ENCODE measurements around the gene RORC. TPM values are rescaled to one million over a fixed set of nuclear protein-coding genes. Genes with fewer than 3 reads are reported as not detected.

The RORC gene
- total RNA-seq, 1 experiment from 2014 or later, result 0.44 TPM

- no peak overlapping the region for H3K4me3 Mint-ChIP-seq
- no peak for DNase-seq (ENCODE audit: low spot score)
- peaks cover 3% of the 10 kb centered on the region for H3K27me3 Mint-ChIP-seq (ENCODE audit: low read depth)
- CTCF ChIA-PET, result interaction anchor here (0.8 to 1.2 kb wide), 3 partner anchors 10 to 82 kb away, joined by 3 to 4 read pairs (median 3); no protein-coding TSS in a partner anchor
- ATAC-seq, result peak; percentile 85
- H3K9me3 Mint-ChIP-seq, result no peaks in the 10 kb centered on the region
- POLR2A ChIA-PET, result interaction anchor here (0.6 to 0.9 kb wide), 2 partner anchors 31 to 41 kb away, joined by 3 to 7 read pairs; no protein-coding TSS in a partner anchor
- H3K27ac Mint-ChIP-seq, result peak overlapping the region; percentile 76; the same call in 1 of the 2 replicates
- TF ChIP-seq CTCF (IDR thresholded peaks at IDR 0.05), result no peak
- TF ChIP-seq FOXP4 (CRISPR knock-in tag; IDR thresholded peaks at IDR 0.05), result no peak
- no peak for TF ChIP-seq ZNF121 (CRISPR knock-in tag; IDR thresholded peaks at IDR 0.05)
- no peak for TF ChIP-seq ATF2 (CRISPR knock-in tag; IDR thresholded peaks at IDR 0.05; ENCODE audit: borderline replicate concordance, low read depth)
- TF ChIP-seq CBFB (CRISPR knock-in tag; IDR thresholded peaks at IDR 0.05; ENCODE audit: low read depth), result no peak
- TF ChIP-seq PRRX2 (CRISPR knock-in tag; IDR thresholded peaks at IDR 0.05), result no peak
- peak; percentile 56; the same call in 1 of the 2 replicates for TF ChIP-seq ZNF263 (CRISPR knock-in tag; IDR thresholded peaks at IDR 0.05; ENCODE audit: low read depth)
- no peak for TF ChIP-seq ZBTB21 (CRISPR knock-in tag; IDR thresholded peaks at IDR 0.05; ENCODE audit: borderline replicate concordance)
- TF ChIP-seq USF2 (CRISPR knock-in tag; IDR thresholded peaks at IDR 0.05), result peak; percentile 84
- TF ChIP-seq USF1 (CRISPR knock-in tag; IDR thresholded peaks at IDR 0.05), result peak; percentile 64
- TF ChIP-seq KAT7 (CRISPR knock-in tag; IDR thresholded peaks at IDR 0.05; ENCODE audit: borderline replicate concordance), result no peak
- TF ChIP-seq ARID4B (CRISPR knock-in tag; IDR thresholded peaks at IDR 0.05; ENCODE audit: borderline replicate concordance), result no peak
- TF ChIP-seq FOXK1 (CRISPR knock-in tag; IDR thresholded peaks at IDR 0.05), result no peak
- TF ChIP-seq TP53 (CRISPR knock-in tag; IDR thresholded peaks at IDR 0.05), result no peak
- H3K36me3 Mint-ChIP-seq, result no peaks in the 10 kb centered on the region
- H3K4me1 Mint-ChIP-seq, result peaks cover 14% of the 10 kb centered on the region
These were observed 32.2 kb downstream of the RORC start for GRCh38 chr1:151799179-151800022.

All from WTC11 (cell line).